HG02610 (cell line): Measurements from ENCODE around the gene PECR.

Experiments used
- ATAC-seq: cut with Tn5 transposase; IDR thresholded peaks from one replicate; pipeline ENCODE4 v1.9.1; 2021; ENCODE audit warnings: mild to moderate bottlenecking, moderate library complexity; ENCODE audit not compliant: unreplicated experiment

PECR gene

GRCh38 chr2:216072473-216072872 lies 9.1 kb downstream of the PECR start:
- no peak for ATAC-seq

GRCh38 chr2:216071111-216071851 lies 10.3 kb downstream of the PECR start:
- ATAC-seq, result no peak

GRCh38 chr2:216070195-216070594 lies 11.4 kb downstream of the PECR start:
- ATAC-seq, result no peak

- ATAC-seq, result no peak
These were observed 12.6 kb downstream of the PECR start for GRCh38 chr2:216069028-216069427.

GRCh38 chr2:216066230-216066629 lies 15.4 kb downstream of the PECR start:
- ATAC-seq, result no peak

- no peak for ATAC-seq
These were observed 16.9 kb downstream of the PECR start for GRCh38 chr2:216064665-216065064.

- no peak for ATAC-seq
These were observed 17.5 kb downstream of the PECR start for GRCh38 chr2:216064014-216064630.

- no peak for ATAC-seq
These were observed 22.3 kb downstream of the PECR start for GRCh38 chr2:216059233-216059834.

- ATAC-seq, result peak; percentile 80
These were observed 23.9 kb downstream of the PECR start for GRCh38 chr2:216057688-216058193.

GRCh38 chr2:216056739-216057138 lies 24.9 kb downstream of the PECR start:
- peak; percentile 49 for ATAC-seq

GRCh38 chr2:216055680-216056079 lies 25.9 kb downstream of the PECR start:
- ATAC-seq, result no peak

GRCh38 chr2:216052420-216052819 lies 29.2 kb downstream of the PECR start:
- no peak for ATAC-seq

GRCh38 chr2:216051350-216051749 lies 30.3 kb downstream of the PECR start:
- no peak for ATAC-seq

- ATAC-seq, result no peak
These were observed 32.2 kb downstream of the PECR start for GRCh38 chr2:216049452-216049851.

- ATAC-seq, result no peak
These were observed 34.2 kb downstream of the PECR start for GRCh38 chr2:216047397-216047796.

GRCh38 chr2:216044883-216045486 lies 36.6 kb downstream of the PECR start:
- peak; percentile 95 for ATAC-seq

GRCh38 chr2:216043949-216044348 lies 37.7 kb downstream of the PECR start:
- ATAC-seq, result no peak

GRCh38 chr2:216041438-216041837 lies 40.2 kb downstream of the PECR start:
- no peak for ATAC-seq

GRCh38 chr2:216039918-216040317 lies 41.7 kb downstream of the PECR start:
- no peak for ATAC-seq

- ATAC-seq, result peak; percentile 31
These were observed 47.5 kb downstream of the PECR start for GRCh38 chr2:216034065-216034464.

- peak; percentile 26 for ATAC-seq
These were observed 48.2 kb downstream of the PECR start for GRCh38 chr2:216033403-216033802.
